ENCODE measurements around the gene KLF3. TPM values are rescaled to one million over a fixed set of nuclear protein-coding genes. Genes with fewer than 3 reads are reported as not detected.

KLF3 gene
- total and polyA plus RNA-seq, 9 of the 15 experiments (the other 6 are each of a cell fraction or from before 2014, with no cell fraction given): 9.9 to 47.2 (median 18.1) TPM

DNA sequence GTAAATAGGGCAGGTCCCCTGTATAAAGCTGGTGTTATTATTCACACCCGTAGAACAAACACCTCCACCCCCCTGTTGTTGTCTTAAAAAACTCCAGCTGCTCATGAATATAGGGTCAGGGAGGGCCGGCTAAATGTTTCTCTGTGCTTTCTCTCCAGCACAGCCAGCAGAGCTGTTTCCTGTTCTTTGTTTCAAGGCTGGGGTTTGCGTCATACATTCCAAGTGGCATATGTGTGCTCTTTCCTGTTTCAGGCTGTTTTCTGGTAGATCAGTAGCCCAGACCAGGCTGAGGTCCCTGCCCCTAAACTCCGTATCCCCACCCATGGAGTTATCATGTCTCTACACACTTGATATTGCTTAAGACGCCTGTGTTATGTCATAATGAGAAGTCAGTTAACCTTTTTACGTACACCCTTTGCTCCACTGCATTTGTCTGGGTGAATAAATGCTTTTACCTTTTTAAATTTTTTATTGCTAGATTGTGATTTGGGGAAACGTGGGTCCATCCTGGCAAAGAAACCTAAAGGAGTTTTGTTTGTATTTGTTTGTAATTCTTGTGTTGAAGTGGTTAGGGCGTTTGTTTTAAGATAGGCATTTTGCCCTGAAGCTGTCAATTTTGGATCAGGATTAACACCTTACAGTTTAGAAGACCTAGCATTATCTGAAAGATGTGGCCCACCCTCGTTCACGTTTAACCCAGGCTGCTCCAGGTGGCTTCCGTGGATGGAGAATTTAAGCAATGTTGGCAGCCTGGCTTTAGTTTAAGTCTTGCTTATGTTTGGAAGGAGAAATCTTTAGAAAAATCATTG, 3.3 kb downstream of the KLF3 start (continued):
- TF ChIP-seq, protein P1, sequence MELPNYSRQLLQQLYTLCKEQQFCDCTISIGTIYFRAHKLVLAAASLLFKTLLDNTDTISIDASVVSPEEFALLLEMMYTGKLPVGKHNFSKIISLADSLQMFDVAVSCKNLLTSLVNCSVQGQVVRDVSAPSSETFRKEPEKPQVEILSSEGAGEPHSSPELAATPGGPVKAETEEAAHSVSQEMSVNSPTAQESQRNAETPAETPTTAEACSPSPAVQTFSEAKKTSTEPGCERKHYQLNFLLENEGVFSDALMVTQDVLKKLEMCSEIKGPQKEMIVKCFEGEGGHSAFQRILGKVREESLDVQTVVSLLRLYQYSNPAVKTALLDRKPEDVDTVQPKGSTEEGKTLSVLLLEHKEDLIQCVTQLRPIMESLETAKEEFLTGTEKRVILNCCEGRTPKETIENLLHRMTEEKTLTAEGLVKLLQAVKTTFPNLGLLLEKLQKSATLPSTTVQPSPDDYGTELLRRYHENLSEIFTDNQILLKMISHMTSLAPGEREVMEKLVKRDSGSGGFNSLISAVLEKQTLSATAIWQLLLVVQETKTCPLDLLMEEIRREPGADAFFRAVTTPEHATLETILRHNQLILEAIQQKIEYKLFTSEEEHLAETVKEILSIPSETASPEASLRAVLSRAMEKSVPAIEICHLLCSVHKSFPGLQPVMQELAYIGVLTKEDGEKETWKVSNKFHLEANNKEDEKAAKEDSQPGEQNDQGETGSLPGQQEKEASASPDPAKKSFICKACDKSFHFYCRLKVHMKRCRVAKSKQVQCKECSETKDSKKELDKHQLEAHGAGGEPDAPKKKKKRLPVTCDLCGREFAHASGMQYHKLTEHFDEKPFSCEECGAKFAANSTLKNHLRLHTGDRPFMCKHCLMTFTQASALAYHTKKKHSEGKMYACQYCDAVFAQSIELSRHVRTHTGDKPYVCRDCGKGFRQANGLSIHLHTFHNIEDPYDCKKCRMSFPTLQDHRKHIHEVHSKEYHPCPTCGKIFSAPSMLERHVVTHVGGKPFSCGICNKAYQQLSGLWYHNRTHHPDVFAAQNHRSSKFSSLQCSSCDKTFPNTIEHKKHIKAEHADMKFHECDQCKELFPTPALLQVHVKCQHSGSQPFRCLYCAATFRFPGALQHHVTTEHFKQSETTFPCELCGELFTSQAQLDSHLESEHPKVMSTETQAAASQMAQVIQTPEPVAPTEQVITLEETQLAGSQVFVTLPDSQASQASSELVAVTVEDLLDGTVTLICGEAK (IDR thresholded peaks at IDR 0.05): peak; percentile 70
- TF ChIP-seq, protein P1 (CRISPR knock-in tag; IDR thresholded peaks at IDR 0.05): no peak
- TF ChIP-seq LEF1 (IDR thresholded peaks at IDR 0.05) (peak; percentile 73), WHSC1 (IDR thresholded peaks at IDR 0.05; ENCODE audit: low read length) (no peak), SOX6 (IDR thresholded peaks at IDR 0.05) (peak; percentile 90), HNRNPK (IDR thresholded peaks at IDR 0.05; ENCODE audit: low read depth, low read length, poor library complexity, severe bottlenecking) (no peak), SETDB1 (IDR thresholded peaks at IDR 0.05; ENCODE audit: low read length) (no peak), LARP7 (IDR thresholded peaks at IDR 0.05) (no peak; the same call in 1 of the 2 replicates), POLR2A (conservative IDR thresholded peaks at IDR 0.05) (peak; percentile 77), ZZZ3 (IDR thresholded peaks at IDR 0.05) (no peak), PURB (CRISPR knock-in tag; IDR thresholded peaks at IDR 0.05; ENCODE audit: low read depth) (no peak), NRF1 (conservative IDR thresholded peaks at IDR 0.05 in 1 of 2, IDR thresholded peaks at IDR 0.05 in 1 of 2) (peak in 1 of 2 experiments; percentile 17; a peak in 1 of 4 replicates), LCOR (CRISPR knock-in tag; IDR thresholded peaks at IDR 0.05) (peak; percentile 89), ZBED1 (IDR thresholded peaks at IDR 0.05) (no peak; the same call in 1 of the 2 replicates), FOXA1 (IDR thresholded peaks at IDR 0.05; ENCODE audit: borderline replicate concordance) (no peak)
- TF ChIP-seq, protein P2, sequence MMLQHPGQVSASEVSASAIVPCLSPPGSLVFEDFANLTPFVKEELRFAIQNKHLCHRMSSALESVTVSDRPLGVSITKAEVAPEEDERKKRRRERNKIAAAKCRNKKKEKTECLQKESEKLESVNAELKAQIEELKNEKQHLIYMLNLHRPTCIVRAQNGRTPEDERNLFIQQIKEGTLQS (IDR thresholded peaks at IDR 0.05): peak; percentile 97
- TF ChIP-seq, protein P2 (CRISPR knock-in tag; conservative IDR thresholded peaks at IDR 0.05): peak; percentile 79; the same call in 1 of the 2 replicates
- TF ChIP-seq, protein P3, sequence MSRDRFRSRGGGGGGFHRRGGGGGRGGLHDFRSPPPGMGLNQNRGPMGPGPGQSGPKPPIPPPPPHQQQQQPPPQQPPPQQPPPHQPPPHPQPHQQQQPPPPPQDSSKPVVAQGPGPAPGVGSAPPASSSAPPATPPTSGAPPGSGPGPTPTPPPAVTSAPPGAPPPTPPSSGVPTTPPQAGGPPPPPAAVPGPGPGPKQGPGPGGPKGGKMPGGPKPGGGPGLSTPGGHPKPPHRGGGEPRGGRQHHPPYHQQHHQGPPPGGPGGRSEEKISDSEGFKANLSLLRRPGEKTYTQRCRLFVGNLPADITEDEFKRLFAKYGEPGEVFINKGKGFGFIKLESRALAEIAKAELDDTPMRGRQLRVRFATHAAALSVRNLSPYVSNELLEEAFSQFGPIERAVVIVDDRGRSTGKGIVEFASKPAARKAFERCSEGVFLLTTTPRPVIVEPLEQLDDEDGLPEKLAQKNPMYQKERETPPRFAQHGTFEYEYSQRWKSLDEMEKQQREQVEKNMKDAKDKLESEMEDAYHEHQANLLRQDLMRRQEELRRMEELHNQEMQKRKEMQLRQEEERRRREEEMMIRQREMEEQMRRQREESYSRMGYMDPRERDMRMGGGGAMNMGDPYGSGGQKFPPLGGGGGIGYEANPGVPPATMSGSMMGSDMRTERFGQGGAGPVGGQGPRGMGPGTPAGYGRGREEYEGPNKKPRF (IDR thresholded peaks at IDR 0.05; ENCODE audit: low read depth, low read length): no peak

Measured in K562 (cell line).